Measurements from ENCODE around the gene MCIDAS.
A peak's percentile ranks its signal among the peaks of the same experiment; 100 is the strongest.

The MCIDAS gene

DNA sequence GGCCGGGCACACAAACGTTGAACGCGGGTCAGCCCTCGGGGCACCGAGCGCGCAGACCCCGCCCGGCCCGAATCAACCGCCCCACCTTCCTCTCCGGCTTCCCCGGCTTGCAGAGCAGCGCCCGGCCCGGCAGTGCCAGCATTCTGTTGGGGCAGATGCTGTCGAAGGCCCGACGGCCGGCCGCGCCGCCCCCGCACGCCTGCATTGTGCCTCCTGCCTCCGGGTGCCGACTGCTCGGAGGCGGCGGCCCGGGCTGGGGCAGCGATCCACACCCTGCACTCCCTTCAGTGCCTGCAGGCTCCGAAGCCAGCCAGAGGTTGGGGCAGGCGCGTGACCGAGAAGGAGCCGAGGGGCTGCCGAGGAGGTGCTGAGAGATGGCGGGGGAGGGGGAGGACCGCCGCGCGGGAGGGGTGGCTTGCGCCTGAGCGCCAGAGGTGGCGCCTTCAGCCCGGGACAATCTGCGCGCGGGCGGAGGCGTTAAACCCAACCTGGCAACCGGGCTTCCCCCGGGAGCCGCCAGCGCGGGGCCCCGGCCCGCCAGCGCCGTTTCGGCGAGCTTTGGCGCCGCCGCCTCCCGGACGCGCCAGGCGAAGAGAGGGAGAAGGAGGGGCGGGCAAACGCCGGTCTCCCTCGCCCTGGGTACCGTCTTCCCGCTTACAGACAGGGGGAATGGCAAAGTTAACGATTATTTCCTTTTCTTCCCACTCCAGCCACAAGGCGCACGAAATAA, at the start of gene MCIDAS:
TSS of gene MCIDAS (minus strand) at position 382 of the 730 bp plus-strand sequence. CDS start at position 205, 177 bp downstream.
- no peaks in the 10 kb centered on the region for H3K36me3 ChIP-seq (ENCODE audit: control insufficient read depth, insufficient read depth, low read length)
- peaks cover 100% of the 10 kb centered on the region for H3K27me3 ChIP-seq (ENCODE audit: control insufficient read depth, insufficient read depth, low read length)
- H3K4me3 ChIP-seq (ENCODE audit: low read length), result peak within 1 kb of the TSS; percentile 4
- H3K9ac ChIP-seq (ENCODE audit: low read length), result no peak within 1 kb of the TSS
- no peaks in the 10 kb centered on the region for H3K9me3 ChIP-seq (ENCODE audit: control insufficient read depth, low read length)
- peaks cover 37% of the 10 kb centered on the region for H3K4me1 ChIP-seq (ENCODE audit: control insufficient read depth, insufficient read depth, low read length)

DNA sequence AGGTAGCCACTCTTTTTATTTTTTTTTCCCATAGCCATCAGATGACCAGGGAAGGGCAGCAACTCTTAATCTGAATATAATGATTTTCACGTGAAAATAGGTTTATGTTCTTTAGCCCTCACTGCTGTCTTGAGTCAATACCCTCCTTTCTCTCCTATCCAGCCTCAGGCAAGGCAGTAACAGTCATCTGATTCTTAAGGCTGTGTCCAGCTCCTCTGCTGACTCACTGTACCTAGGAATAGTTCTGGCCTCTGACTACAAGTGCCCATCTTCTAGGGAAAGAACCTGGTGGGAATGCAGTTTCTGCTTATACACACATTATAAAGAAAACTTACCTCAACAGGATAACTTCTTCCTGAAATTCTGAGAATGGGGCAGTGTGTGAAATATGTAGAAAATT, 49.7 kb upstream of the MCIDAS start:
- Histone ChIP-seq H3K36me3 (ENCODE audit: control insufficient read depth, insufficient read depth, low read length) (peaks cover 7% of the 10 kb centered on the region), H3K27me3 (ENCODE audit: control insufficient read depth, insufficient read depth, low read length) (no peaks in the 10 kb centered on the region), H3K4me3 (ENCODE audit: low read length) (no peak overlapping the region), H3K9ac (ENCODE audit: low read length) (no peak overlapping the region), H3K9me3 (ENCODE audit: control insufficient read depth, low read length) (no peaks in the 10 kb centered on the region), H3K4me1 (ENCODE audit: control insufficient read depth, insufficient read depth, low read length) (no peaks in the 10 kb centered on the region)

DNA sequence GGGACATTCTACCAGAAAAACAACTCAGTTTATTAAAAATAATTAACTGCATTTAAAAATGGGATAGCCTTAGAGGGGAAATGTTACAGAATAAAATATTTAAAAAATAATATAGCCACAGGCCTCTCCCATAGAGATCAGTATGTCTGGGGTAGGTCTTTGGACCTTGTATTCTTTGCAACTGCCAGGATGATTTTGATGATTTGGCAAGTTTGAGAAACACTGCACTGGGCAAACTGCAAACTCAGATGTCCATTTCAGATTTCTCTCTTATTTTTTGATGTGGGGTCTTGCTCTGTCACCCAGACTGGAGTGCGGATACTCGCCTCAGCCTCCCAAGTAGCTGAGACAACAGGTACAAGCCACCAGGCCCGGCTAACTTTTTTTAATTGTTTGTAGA, 31.2 kb upstream of the MCIDAS start:
- Histone ChIP-seq H3K36me3 (ENCODE audit: control insufficient read depth, insufficient read depth, low read length) (no peaks in the 10 kb centered on the region), H3K9ac (ENCODE audit: low read length) (no peak overlapping the region), H3K9me3 (ENCODE audit: control insufficient read depth, low read length) (no peaks in the 10 kb centered on the region), H3K4me3 (ENCODE audit: low read length) (no peak overlapping the region), H3K4me1 (ENCODE audit: control insufficient read depth, insufficient read depth, low read length) (no peaks in the 10 kb centered on the region), H3K27me3 (ENCODE audit: control insufficient read depth, insufficient read depth, low read length) (no peaks in the 10 kb centered on the region)

- no peaks in the 10 kb centered on the region for H3K4me1 ChIP-seq (ENCODE audit: control insufficient read depth, insufficient read depth, low read length)
- H3K36me3 ChIP-seq (ENCODE audit: control insufficient read depth, insufficient read depth, low read length), result no peaks in the 10 kb centered on the region
- H3K9ac ChIP-seq (ENCODE audit: low read length), result no peak overlapping the region
- H3K9me3 ChIP-seq (ENCODE audit: control insufficient read depth, low read length), result no peaks in the 10 kb centered on the region
- H3K4me3 ChIP-seq (ENCODE audit: low read length), result no peak overlapping the region
- no peaks in the 10 kb centered on the region for H3K27me3 ChIP-seq (ENCODE audit: control insufficient read depth, insufficient read depth, low read length)
Observed at GRCh38 chr5:55254802-55255201, 27.7 kb upstream of the MCIDAS start.

DNA sequence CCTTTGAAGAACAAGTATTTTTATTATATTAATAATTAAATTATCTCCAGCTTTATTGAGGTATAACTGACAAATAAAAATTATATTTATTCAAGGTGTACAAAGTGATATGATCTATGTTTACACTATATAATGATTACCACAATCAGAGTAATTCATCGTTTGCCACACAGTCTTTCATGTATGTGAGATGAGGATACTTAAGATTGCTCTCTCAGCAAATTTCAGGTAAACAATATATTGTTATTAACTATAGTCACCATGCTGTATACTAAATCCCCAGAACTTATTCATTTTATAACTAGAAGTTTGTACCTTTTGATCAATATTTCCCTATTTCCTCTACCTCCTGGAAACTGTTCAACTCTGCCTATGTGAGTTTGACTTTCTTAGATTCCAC, 22.9 kb upstream of the MCIDAS start:
- Histone ChIP-seq H3K36me3 (ENCODE audit: control insufficient read depth, insufficient read depth, low read length) (no peaks in the 10 kb centered on the region), H3K4me3 (ENCODE audit: low read length) (no peak overlapping the region), H3K27me3 (ENCODE audit: control insufficient read depth, insufficient read depth, low read length) (no peaks in the 10 kb centered on the region), H3K4me1 (ENCODE audit: control insufficient read depth, insufficient read depth, low read length) (no peaks in the 10 kb centered on the region), H3K9ac (ENCODE audit: low read length) (no peak overlapping the region), H3K9me3 (ENCODE audit: control insufficient read depth, low read length) (no peaks in the 10 kb centered on the region)

DNA sequence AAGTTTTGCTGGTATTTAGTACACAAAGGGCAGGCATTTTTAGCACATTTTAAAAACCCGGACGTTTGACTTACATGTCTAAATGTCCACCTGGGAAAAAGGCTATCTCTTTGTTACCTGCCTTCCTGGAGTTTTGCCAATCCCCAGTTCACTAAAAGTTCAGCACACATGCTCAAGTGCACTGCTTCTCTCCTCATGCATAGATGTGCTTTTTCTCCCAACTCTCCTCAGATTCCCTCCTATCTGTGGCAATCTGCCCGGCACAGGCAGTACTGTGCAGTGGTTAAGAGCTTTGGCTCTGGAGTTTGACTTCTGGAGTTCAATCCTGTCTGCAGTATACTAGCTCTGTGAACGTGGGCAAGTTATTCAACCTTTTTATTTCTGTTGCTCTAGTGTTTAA, 14.6 kb upstream of the MCIDAS start:
- Histone ChIP-seq H3K9me3 (ENCODE audit: control insufficient read depth, low read length) (no peaks in the 10 kb centered on the region), H3K4me1 (ENCODE audit: control insufficient read depth, insufficient read depth, low read length) (peaks cover 5% of the 10 kb centered on the region), H3K36me3 (ENCODE audit: control insufficient read depth, insufficient read depth, low read length) (no peaks in the 10 kb centered on the region), H3K27me3 (ENCODE audit: control insufficient read depth, insufficient read depth, low read length) (peaks cover 2% of the 10 kb centered on the region), H3K4me3 (ENCODE audit: low read length) (no peak overlapping the region), H3K9ac (ENCODE audit: low read length) (no peak overlapping the region)

GRCh38 chr5:55236800-55237199, 9.7 kb upstream of the MCIDAS start:
- Histone ChIP-seq H3K9ac (ENCODE audit: low read length) (no peak overlapping the region), H3K27me3 (ENCODE audit: control insufficient read depth, insufficient read depth, low read length) (peaks cover 40% of the 10 kb centered on the region), H3K4me1 (ENCODE audit: control insufficient read depth, insufficient read depth, low read length) (peaks cover 22% of the 10 kb centered on the region), H3K36me3 (ENCODE audit: control insufficient read depth, insufficient read depth, low read length) (no peaks in the 10 kb centered on the region), H3K9me3 (ENCODE audit: control insufficient read depth, low read length) (no peaks in the 10 kb centered on the region), H3K4me3 (ENCODE audit: low read length) (no peak overlapping the region)

DNA sequence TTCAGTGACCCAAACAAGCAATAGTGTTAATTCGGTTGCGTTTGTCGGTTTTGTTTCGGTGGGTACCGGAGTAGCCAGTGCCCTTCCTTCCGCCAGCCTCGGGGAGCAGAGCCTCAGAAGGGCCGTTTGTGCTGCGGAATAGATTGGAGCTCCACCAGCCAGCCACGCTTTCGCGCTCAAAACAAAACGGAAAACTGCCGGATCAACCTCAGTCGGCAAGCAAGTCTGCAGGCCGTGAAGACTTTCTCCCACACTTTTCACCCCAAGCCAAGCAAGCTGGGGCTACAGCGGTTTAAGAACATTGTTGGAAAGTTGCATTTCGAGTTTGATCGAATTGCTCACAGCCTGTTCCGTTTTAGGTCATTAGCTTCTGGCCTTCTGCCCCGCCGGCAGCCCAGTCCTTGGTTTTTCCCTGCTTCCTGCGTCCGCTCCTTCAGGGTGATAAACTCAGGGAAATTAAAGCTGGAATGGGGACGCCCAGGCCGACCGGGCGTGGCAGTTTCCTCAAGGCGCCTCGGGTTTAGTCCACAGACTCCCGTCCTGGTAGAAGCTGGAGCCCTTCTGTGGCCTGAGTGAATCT, 7.1 kb upstream of the MCIDAS start:
- Histone ChIP-seq H3K4me3 (ENCODE audit: low read length) (peak overlapping the region; percentile 3), H3K4me1 (ENCODE audit: control insufficient read depth, insufficient read depth, low read length) (peaks cover 31% of the 10 kb centered on the region), H3K9me3 (ENCODE audit: control insufficient read depth, low read length) (no peaks in the 10 kb centered on the region), H3K9ac (ENCODE audit: low read length) (no peak overlapping the region), H3K27me3 (ENCODE audit: control insufficient read depth, insufficient read depth, low read length) (peaks cover 65% of the 10 kb centered on the region), H3K36me3 (ENCODE audit: control insufficient read depth, insufficient read depth, low read length) (no peaks in the 10 kb centered on the region)

DNA sequence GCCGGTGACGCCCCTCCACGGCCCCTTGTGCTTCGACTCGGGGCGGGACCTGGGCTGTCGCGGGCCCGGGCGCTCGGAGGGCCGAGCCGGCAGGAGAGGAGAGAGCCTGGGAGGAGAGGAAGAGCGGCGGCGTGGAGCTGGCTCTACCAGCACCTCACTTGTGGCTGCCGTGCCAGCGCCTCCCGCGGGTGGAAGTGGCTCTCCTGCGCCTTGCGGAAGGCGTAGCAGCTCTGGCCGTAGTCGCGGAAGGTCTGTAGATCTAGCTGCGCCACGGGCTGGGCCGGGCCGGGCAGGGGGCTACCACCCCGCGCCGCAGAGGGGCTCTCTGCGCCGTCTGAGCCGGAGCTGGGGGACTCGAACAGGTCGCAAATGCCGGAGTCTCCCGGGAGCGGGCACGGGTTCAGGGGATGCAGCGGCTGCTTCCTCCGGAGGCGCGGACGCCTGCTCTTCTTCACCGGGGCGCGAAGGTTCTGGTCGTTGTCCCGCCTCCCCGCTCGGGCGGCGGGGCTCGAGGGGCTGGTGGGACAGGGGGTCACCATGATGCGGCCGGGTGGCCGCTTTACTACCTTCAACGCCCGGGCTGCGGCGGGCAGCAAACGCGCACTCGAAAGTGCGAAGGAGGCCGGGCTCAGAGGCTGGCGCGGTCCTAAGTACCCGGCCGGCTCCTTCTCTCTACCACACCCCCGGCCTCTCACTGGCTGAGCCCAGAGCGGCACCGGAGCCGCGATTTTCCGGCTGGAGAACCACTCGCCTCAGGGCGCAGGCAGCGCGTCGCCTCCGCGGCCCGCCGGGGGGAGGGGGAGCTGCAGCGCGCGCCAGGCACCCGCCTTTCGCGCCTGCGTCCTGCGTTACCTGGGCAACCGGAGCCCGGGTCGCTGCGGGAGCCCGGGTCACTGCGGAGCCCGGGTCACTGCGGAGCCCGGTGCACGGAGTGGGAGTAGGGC, 6.1 kb upstream of the MCIDAS start, which contains the start of gene CCNO:
TSS of gene CCNO (minus strand) at position 624 of the 944 bp plus-strand sequence. CDS start at position 539, 85 bp downstream.
- peaks cover 31% of the 10 kb centered on the region for H3K4me1 ChIP-seq (ENCODE audit: control insufficient read depth, insufficient read depth, low read length)
- H3K9me3 ChIP-seq (ENCODE audit: control insufficient read depth, low read length), result no peaks in the 10 kb centered on the region
- no peaks in the 10 kb centered on the region for H3K36me3 ChIP-seq (ENCODE audit: control insufficient read depth, insufficient read depth, low read length)
- H3K4me3 ChIP-seq (ENCODE audit: low read length), result peak within 1 kb of the TSS; percentile 57
- H3K27me3 ChIP-seq (ENCODE audit: control insufficient read depth, insufficient read depth, low read length), result peaks cover 75% of the 10 kb centered on the region
- H3K9ac ChIP-seq (ENCODE audit: low read length), result peak within 1 kb of the TSS; percentile 71

DNA sequence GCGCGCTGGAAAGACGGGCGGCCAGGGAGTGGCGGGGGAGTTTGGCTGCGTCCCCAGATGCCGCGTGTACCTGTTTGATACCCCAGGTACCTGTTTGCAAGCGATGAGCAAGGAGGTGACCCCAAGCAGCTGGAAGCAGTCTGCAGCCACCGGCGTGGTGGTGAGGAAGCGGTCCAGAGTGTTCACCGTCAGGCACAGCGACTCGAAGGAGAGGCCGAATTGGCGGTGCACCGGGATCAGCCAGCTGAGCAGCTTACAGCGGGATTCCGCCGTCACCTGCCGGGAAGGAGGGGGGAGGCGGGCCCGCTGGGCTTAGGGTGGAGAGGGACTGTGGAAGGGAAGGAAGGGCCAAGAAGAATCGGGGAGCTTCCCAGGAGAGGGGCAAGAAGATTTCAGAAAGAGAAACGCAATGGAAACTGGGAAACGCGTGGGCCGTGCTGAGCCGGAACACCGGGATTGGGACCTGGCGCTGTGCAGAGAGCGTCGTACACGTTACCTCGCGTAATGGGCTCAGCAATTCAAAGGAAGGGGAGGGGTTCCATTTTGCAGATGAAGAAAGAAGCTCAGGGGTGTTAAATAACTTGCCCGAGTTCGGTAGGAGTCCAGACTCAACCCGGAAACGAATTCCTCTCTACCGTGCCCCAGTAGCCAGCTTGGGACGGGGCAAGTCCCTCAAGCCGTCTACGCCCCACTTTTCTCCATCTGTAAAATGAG, 5.3 kb upstream of the MCIDAS start:
- Histone ChIP-seq H3K9me3 (ENCODE audit: control insufficient read depth, low read length) (no peaks in the 10 kb centered on the region), H3K4me3 (ENCODE audit: low read length) (peak overlapping the region; percentile 57), H3K9ac (ENCODE audit: low read length) (peak overlapping the region; percentile 71), H3K4me1 (ENCODE audit: control insufficient read depth, insufficient read depth, low read length) (peaks cover 37% of the 10 kb centered on the region), H3K27me3 (ENCODE audit: control insufficient read depth, insufficient read depth, low read length) (peaks cover 83% of the 10 kb centered on the region), H3K36me3 (ENCODE audit: control insufficient read depth, insufficient read depth, low read length) (no peaks in the 10 kb centered on the region)

- H3K36me3 ChIP-seq (ENCODE audit: control insufficient read depth, insufficient read depth, low read length), result no peaks in the 10 kb centered on the region
- H3K4me1 ChIP-seq (ENCODE audit: control insufficient read depth, insufficient read depth, low read length), result peaks cover 43% of the 10 kb centered on the region
- H3K27me3 ChIP-seq (ENCODE audit: control insufficient read depth, insufficient read depth, low read length), result peaks cover 88% of the 10 kb centered on the region
- peak overlapping the region; percentile 57 for H3K4me3 ChIP-seq (ENCODE audit: low read length)
- H3K9me3 ChIP-seq (ENCODE audit: control insufficient read depth, low read length), result no peaks in the 10 kb centered on the region
- peak overlapping the region; percentile 71 for H3K9ac ChIP-seq (ENCODE audit: low read length)
Observed at GRCh38 chr5:55231919-55232270, 4.8 kb upstream of the MCIDAS start.
